ENCODE results near the gene NCAPH2.
A peak's percentile ranks its signal among the peaks of the same experiment; 100 is the strongest.

NCAPH2 gene

DNA sequence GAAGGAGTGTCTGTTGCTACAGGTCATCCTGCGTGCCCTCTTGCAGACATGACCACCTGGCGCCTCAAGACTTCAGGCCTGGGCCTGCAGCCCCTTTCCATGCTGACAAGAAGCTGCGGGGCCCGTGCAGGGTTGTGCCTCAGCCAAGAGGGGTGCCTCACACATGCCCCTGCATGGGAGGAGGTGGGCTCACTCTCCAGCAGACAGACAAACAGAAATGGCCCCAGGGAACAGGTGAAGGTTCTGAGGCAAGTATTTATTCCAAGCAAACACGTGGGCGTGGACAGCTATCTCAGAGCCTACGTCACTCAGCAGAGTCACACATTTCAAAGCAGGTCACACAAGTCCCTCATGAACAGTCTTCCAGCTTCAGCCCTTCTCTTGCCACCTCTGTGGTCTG, 60.6 kb downstream of the NCAPH2 start:
- DNase-seq (ENCODE audit: low spot score) = no peak
- in situ Hi-C loops (cut with MboI; ENCODE audit: low pct_unique_long_range_greater_than_20kb, low sequenced_read_pairs, unreplicated experiment) = no loop called here
- TF ChIP-seq, protein P1, sequence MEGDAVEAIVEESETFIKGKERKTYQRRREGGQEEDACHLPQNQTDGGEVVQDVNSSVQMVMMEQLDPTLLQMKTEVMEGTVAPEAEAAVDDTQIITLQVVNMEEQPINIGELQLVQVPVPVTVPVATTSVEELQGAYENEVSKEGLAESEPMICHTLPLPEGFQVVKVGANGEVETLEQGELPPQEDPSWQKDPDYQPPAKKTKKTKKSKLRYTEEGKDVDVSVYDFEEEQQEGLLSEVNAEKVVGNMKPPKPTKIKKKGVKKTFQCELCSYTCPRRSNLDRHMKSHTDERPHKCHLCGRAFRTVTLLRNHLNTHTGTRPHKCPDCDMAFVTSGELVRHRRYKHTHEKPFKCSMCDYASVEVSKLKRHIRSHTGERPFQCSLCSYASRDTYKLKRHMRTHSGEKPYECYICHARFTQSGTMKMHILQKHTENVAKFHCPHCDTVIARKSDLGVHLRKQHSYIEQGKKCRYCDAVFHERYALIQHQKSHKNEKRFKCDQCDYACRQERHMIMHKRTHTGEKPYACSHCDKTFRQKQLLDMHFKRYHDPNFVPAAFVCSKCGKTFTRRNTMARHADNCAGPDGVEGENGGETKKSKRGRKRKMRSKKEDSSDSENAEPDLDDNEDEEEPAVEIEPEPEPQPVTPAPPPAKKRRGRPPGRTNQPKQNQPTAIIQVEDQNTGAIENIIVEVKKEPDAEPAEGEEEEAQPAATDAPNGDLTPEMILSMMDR (IDR thresholded peaks at IDR 0.05; ENCODE audit: extremely low read depth, insufficient read depth, missing control alignments) = no peak

DNA sequence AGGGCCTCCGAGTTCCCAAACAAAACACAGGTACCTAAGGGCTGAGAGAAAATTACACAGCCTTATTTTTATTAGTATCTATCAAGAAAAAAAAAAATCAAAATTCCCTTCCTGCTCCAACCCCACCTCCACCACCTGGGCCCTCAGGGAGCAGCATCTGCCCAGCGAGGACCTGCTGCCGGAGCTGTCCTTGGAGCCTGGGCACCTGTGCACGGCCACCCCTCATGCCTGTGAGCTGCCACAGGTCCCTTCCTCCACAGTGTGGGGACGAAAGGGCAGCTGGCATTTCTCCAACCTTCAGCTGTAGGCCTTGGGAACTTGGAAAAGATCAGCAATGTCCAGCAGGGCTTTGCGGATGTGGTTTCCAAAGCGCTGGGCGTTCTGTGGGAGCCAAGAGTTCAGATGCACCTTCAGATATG, 61.0 kb downstream of the NCAPH2 start:
- no peak for DNase-seq (ENCODE audit: low spot score)
- TF ChIP-seq, protein P1 (IDR thresholded peaks at IDR 0.05; ENCODE audit: extremely low read depth, insufficient read depth, missing control alignments) = no peak
- in situ Hi-C loops (cut with MboI; ENCODE audit: low pct_unique_long_range_greater_than_20kb, low sequenced_read_pairs, unreplicated experiment) = no loop called here

DNA sequence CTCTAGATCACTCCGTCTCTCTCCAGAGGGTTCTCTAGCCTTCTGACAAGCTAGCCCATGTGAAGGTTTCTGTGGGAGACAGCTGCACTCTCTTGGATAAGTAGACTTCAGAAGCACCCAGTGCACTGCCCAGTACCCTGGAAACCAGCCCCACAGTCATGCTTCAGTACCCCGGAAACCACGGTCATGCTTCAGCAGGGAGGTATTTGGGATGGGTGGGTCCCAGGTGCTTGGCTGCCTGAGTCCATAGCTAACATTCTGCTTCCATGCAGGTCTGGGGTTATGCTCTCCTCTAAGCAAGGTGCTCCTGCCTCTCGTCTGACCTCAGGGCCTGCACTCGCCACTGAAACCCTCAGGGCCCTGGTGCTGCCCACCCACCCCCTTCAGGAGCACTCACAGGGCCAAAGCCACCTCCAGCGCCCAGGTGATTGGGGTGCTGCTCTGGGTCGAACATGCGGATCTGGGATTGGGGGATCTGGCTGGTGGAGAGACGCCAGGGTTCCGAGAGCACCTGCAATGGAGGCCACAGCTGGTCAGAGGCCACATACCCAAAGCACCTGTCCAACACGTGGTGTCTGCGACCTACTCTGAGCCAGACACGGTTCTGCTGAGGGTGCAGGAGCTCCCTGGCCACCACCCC, 62.0 kb downstream of the NCAPH2 start:
- DNase-seq (ENCODE audit: low spot score) = peak; percentile 34
- in situ Hi-C loops (cut with MboI; ENCODE audit: low pct_unique_long_range_greater_than_20kb, low sequenced_read_pairs, unreplicated experiment) = no loop called here

DNA sequence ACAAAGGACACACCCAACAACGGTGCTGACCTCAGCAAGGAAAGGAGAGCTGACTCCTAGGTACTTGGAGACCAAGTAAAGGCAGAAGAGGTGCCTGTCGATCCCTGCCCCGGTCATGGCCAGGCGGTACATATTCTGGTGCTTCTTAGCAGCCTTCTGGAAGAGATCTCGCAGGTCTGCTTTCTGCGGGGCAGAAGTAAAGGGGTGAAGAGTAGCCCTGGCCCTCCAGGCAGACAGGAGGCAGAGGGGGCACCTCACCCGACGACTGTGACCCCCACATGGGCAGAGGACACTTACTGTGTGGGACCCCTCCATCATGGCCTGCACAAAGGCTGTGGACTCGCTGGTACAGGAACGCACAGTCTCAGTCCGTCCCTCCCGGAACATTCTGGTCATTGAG, 62.8 kb downstream of the NCAPH2 start:
- in situ Hi-C loops (cut with MboI; ENCODE audit: low pct_unique_long_range_greater_than_20kb, low sequenced_read_pairs, unreplicated experiment) = no loop called here
- no peak for DNase-seq (ENCODE audit: low spot score)
- TF ChIP-seq, protein P1 (IDR thresholded peaks at IDR 0.05; ENCODE audit: extremely low read depth, insufficient read depth, missing control alignments) = no peak

More for the DNA sequence above, 62.0 kb downstream of the NCAPH2 start:
- TF ChIP-seq, protein P1 (IDR thresholded peaks at IDR 0.05; ENCODE audit: extremely low read depth, insufficient read depth, missing control alignments) = no peak

DNA sequence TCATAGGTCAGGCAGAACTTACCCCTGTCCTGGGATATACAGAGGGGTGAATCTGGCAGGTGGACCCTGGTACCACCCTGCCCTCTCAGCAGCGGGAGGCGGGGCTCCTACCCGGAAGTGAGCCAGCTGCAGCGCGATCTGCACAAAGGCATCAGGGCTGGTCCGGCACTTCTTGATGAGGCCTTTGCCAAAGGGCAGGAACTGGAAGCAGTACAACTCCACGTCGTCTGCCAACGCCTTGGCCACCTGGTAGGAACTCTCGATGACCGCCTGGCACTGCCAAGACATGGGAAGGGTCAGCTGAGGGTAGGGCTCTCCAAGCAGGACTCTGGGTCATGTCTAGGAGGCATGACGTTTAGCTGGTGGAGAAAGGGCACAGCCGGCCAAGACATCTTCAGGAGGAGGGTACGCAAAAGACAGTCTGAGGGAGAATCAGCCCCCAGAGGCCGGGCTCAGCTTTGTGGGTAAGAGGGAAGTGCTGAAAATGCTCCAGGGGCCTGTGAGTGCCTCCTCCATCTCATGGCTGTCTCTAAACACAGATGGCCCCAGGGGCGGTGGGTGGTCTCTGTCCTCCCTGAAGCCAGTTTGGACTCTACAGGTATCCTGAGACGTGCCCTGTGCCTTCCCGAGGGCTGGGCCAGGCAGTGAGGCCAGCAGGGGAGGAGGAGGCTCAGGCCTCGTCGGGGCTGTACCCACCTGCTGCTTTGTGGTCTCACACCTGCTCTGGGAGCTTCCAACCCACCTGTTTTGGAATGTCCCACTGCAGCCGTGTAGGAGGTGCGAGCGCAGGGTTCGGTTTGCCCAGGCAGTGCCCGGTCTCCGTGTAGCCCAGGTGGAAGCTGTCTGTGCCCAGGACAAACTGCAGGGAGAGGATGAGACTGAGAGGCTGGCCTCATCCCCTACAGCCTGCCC, 63.5 kb downstream of the NCAPH2 start:
- no peak for DNase-seq (ENCODE audit: low spot score)
- in situ Hi-C loops (cut with MboI; ENCODE audit: low pct_unique_long_range_greater_than_20kb, low sequenced_read_pairs, unreplicated experiment) = no loop called here
- TF ChIP-seq, protein P1 (IDR thresholded peaks at IDR 0.05; ENCODE audit: extremely low read depth, insufficient read depth, missing control alignments) = no peak

DNA sequence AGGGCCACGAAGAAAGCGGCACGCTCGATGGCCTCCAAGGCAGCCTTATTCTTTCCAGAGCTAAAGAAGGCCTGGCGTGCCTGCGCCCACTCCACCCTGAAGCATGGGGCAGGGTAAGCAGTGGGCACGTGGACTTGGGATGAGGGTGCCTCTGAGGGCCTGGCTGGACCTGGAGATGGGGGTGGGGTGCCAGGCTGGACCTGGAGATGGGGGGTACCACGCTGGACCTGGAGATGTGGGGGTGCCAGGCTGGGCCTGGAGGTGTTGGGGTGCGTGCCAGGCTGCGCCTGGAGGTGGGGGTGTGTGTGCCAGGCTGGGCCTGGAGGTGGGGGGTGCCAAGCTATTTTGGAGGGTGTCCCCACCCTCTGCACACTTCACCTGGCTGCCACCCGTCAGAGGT, 64.9 kb downstream of the NCAPH2 start:
- TF ChIP-seq, protein P1 (IDR thresholded peaks at IDR 0.05; ENCODE audit: extremely low read depth, insufficient read depth, missing control alignments) = no peak
- no peak for DNase-seq (ENCODE audit: low spot score)
- in situ Hi-C loops (cut with MboI; ENCODE audit: low pct_unique_long_range_greater_than_20kb, low sequenced_read_pairs, unreplicated experiment) = no loop called here

Measured in GM13977 (cell line).